Measurements from ENCODE around the gene SLC2A4RG. TPM values are rescaled to one million over a fixed set of nuclear protein-coding genes. Genes with fewer than 3 reads are reported as not detected.
A peak's percentile ranks its signal among the peaks of the same experiment; 100 is the strongest.

The SLC2A4RG gene
- total and polyA plus RNA-seq, 2 of the 4 experiments (the other 2 are of a cell fraction) = 5.0 to 50.3 TPM

GRCh38 chr20:63749597-63750508, 10.3 kb downstream of the SLC2A4RG start:
- Histone ChIP-seq H3K18ac (ENCODE audit: low read depth, low read length) (no peak overlapping the region), H2BK20ac (ENCODE audit: low read depth, low read length) (no peak overlapping the region), H3K4me1 (ENCODE audit: control insufficient read depth, insufficient read depth, low read length) (no peaks in the 10 kb centered on the region), H3K27me3 (ENCODE audit: control insufficient read depth, insufficient read depth, low read length) (no peaks in the 10 kb centered on the region), H3K9ac (ENCODE audit: low read depth, low read length) (no peak overlapping the region), H3K4me2 (ENCODE audit: low read depth, low read length) (no peak overlapping the region), H3K56ac (ENCODE audit: extremely low read depth, insufficient read depth, low read length) (no peak overlapping the region), H2AK5ac (ENCODE audit: low read depth, low read length) (no peak overlapping the region), H2BK15ac (ENCODE audit: low read depth, low read length) (no peak overlapping the region), H2AFZ (replicated peaks; ENCODE audit: low read length, poor library complexity) (peak overlapping the region; percentile 32), H3K4me3 (ENCODE audit: insufficient read depth, low read depth, low read length) (no peak overlapping the region), H4K20me1 (ENCODE audit: insufficient read depth, low read length) (no peaks in the 10 kb centered on the region; the same call in 1 of the 2 replicates), H2BK5ac (ENCODE audit: low read depth, low read length, poor library complexity, severe bottlenecking) (no peak overlapping the region), H3K9me3 (ENCODE audit: control insufficient read depth, insufficient read depth, low read length) (no peaks in the 10 kb centered on the region), H3K14ac (replicated peaks; ENCODE audit: low read depth, low read length) (no peak overlapping the region), H3K23ac (ENCODE audit: low read depth, low read length) (no peak overlapping the region), H4K91ac (ENCODE audit: insufficient read depth, low read depth, low read length) (no peak overlapping the region), H2AK9ac (replicated peaks; ENCODE audit: low read depth, low read length, poor library complexity) (no peak overlapping the region), H3K27ac (ENCODE audit: insufficient read depth, low read length) (no peak overlapping the region), H4K5ac (ENCODE audit: low read depth, low read length) (no peak overlapping the region), H3K36me3 (ENCODE audit: control insufficient read depth, insufficient read depth, low read length) (peaks cover 6% of the 10 kb centered on the region; the same call in 1 of the 2 replicates), H3K9me1 (ENCODE audit: insufficient read depth, low read length) (no peaks in the 10 kb centered on the region), H3K79me1 (ENCODE audit: low read depth in 1 of 2, low read length in 2 of 2) (0 out of 4 replicates have a peak, but pooled peaks cover 0 to 2% of the 10 kb centered on the region in 2 experiments), H4K8ac (ENCODE audit: low read depth in 2 of 2, low read length in 2 of 2) (no peak overlapping the region), H3K4ac (ENCODE audit: low read depth, low read length) (no peak overlapping the region), H2BK120ac (ENCODE audit: low read depth, low read length) (no peak overlapping the region)
- BruUV-seq (replicated peaks) = no TSS peak
- ChIA-PET CTCF (no interaction called here), POLR2A (ENCODE audit: unreplicated experiment) (no interaction called here)
- DNase-seq = no peak
- WGBS, 2 experiments (ENCODE audit: extremely low coverage in 2 of 2, insufficient read length in 1 of 2) = 90% methylated on average over 2 of the region's 16 CpGs; no CpG with 5 or more reads in 1 of the 2 experiments
- in situ Hi-C loops (cut with MboI; ENCODE audit: low sequenced_read_pairs) = no loop called here
- no peak for ATAC-seq (ENCODE audit: low read depth)
- dilution Hi-C loops (cut with HindIII; ENCODE audit: low sequenced_read_pairs, unreplicated experiment) = no loop called here
- intact Hi-C loops (cut with micrococcal nuclease) = no loop called here
- TF ChIP-seq MAZ (IDR thresholded peaks at IDR 0.05; ENCODE audit: borderline replicate concordance, low read depth, low read length) (no peak), USF2 (IDR thresholded peaks at IDR 0.05; ENCODE audit: low read depth, low read length) (no peak), MXI1 (IDR thresholded peaks at IDR 0.05; ENCODE audit: borderline replicate concordance, low read depth, low read length) (no peak), NFE2L2 (IDR thresholded peaks at IDR 0.05; ENCODE audit: low read depth, low read length) (no peak), SMC3 (IDR thresholded peaks at IDR 0.05; ENCODE audit: low read depth, low read length) (no peak), RAD21 (IDR thresholded peaks at IDR 0.05; ENCODE audit: low read length) (no peak), CEBPB (IDR thresholded peaks at IDR 0.05; ENCODE audit: low read depth, low read length) (no peak), ELK1 (IDR thresholded peaks at IDR 0.05; ENCODE audit: borderline replicate concordance, low read depth, low read length) (no peak), RFX5 (IDR thresholded peaks at IDR 0.05; ENCODE audit: low read depth, low read length) (no peak), CHD1 (IDR thresholded peaks at IDR 0.05; ENCODE audit: low read depth, low read length) (no peak), BHLHE40 (IDR thresholded peaks at IDR 0.05; ENCODE audit: low read depth, low read length) (no peak), POLR2A (IDR thresholded peaks at IDR 0.05; ENCODE audit: low read depth, low read length) (no peak), CTCF (conservative IDR thresholded peaks at IDR 0.05; ENCODE audit: low read depth, low read length) (no peak), RCOR1 (IDR thresholded peaks at IDR 0.05; ENCODE audit: insufficient replicate concordance, low read length) (no peak), FOS (IDR thresholded peaks at IDR 0.05; ENCODE audit: low read depth, low read length) (no peak)

All from IMR-90 (cell line).